ENCODE data around the gene SLC25A45.

DNA sequence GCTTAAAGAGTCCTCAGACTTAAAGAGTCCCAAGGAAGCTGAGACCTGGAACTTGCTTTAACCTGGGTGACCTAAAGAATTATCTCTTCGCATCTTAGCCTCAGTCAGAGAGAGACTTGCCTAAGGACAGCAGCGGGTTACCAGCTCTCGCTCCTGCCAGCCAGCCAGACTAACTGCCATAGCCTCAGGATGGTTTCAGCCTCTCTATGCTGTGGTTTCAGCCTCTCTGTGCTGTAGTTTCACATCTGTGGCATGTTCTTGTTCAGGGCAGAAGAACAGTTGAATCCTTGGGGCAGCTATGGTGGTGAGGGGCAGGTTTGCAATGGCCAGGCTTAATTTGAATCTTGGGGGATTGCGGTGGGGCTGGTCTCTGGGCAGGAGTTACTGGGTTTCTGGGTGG lies 6.3 kb upstream of the SLC25A45 start:
- TF ChIP-seq, protein P1, sequence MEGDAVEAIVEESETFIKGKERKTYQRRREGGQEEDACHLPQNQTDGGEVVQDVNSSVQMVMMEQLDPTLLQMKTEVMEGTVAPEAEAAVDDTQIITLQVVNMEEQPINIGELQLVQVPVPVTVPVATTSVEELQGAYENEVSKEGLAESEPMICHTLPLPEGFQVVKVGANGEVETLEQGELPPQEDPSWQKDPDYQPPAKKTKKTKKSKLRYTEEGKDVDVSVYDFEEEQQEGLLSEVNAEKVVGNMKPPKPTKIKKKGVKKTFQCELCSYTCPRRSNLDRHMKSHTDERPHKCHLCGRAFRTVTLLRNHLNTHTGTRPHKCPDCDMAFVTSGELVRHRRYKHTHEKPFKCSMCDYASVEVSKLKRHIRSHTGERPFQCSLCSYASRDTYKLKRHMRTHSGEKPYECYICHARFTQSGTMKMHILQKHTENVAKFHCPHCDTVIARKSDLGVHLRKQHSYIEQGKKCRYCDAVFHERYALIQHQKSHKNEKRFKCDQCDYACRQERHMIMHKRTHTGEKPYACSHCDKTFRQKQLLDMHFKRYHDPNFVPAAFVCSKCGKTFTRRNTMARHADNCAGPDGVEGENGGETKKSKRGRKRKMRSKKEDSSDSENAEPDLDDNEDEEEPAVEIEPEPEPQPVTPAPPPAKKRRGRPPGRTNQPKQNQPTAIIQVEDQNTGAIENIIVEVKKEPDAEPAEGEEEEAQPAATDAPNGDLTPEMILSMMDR (IDR thresholded peaks at IDR 0.05), result no peak
- no peak for TF ChIP-seq POLR2A (IDR thresholded peaks at IDR 0.05)
- TF ChIP-seq POLR2AphosphoS5 (IDR thresholded peaks at IDR 0.05; ENCODE audit: insufficient read depth in 1 of 2, low read depth in 1 of 2), result no peak

Data from vagina (tissue), 2 donors.